Hepatocyte (in vitro differentiated cells): Measurements from ENCODE around the gene PSMG3. TPM values are rescaled to one million over a fixed set of nuclear protein-coding genes. Genes with fewer than 3 reads are reported as not detected.

Experiments
- DNase-seq: peaks from one replicate; pipeline ENCODE4 v3.0.0-alpha.2; 2016; ENCODE audit warnings: low spot score
- H2AFZ ChIP-seq: fragments of 200-600 bp; sonication (generic); 2 replicates; pipeline ENCODE4 v1.6.0; 2016; ENCODE audit warnings: antibody characterized with exemption, mild to moderate bottlenecking
- H3K27ac ChIP-seq: fragments of 200-600 bp; sonication (generic); 2 replicates; pipeline ENCODE4 v1.5.1; 2016; ENCODE audit warnings: mild to moderate bottlenecking
- H3K27me3 ChIP-seq: fragments of 200-600 bp; sonication (generic); 2 replicates; pipeline ENCODE4 v1.6.1; 2016
- H3K36me3 ChIP-seq: fragments of 200-600 bp; sonication (generic); replicated peaks from 2 replicates; pipeline ENCODE4 v1.5.1; 2016; ENCODE audit warnings: low read depth; ENCODE audit not compliant: insufficient read depth
- H3K4me1 ChIP-seq: fragments of 200-600 bp; sonication (generic); 2 replicates; pipeline ENCODE4 v1.5.1; 2016; ENCODE audit warnings: mild to moderate bottlenecking, moderate library complexity; ENCODE audit not compliant: insufficient read depth
- H3K4me2 ChIP-seq: fragments of 200-600 bp; sonication (generic); 2 replicates; pipeline ENCODE4 v1.6.0; 2016
- H3K4me3 ChIP-seq: fragments of 200-600 bp; sonication (generic); 2 replicates; pipeline ENCODE4 v1.5.1; 2016; ENCODE audit warnings: mild to moderate bottlenecking
- H3K79me2 ChIP-seq: fragments of 200-600 bp; sonication (generic); 2 replicates; pipeline ENCODE4 v1.6.0; 2017; ENCODE audit warnings: mild to moderate bottlenecking
- H3K9me2 ChIP-seq: fragments of 200-600 bp; sonication (generic); replicated peaks from 2 replicates; pipeline ENCODE4 v1.6.0; 2017; ENCODE audit warnings: mild to moderate bottlenecking; ENCODE audit not compliant: insufficient read depth
- H3K9me3 ChIP-seq: fragments of 200-600 bp; sonication (generic); 2 replicates; pipeline ENCODE4 v1.5.1; 2016; ENCODE audit warnings: low read depth, mild to moderate bottlenecking
- H4K20me1 ChIP-seq: fragments of 200-600 bp; sonication (generic); 2 replicates; pipeline ENCODE4 v1.6.0; 2016; ENCODE audit warnings: mild to moderate bottlenecking; ENCODE audit not compliant: insufficient read depth, poor library complexity, severe bottlenecking
- EZH2 ChIP-seq: fragments of 200-600 bp; sonication (generic); IDR thresholded peaks from 2 replicates; pipeline ENCODE4 v1.6.1; 2016; ENCODE audit warnings: antibody characterized with exemption, mild to moderate bottlenecking, borderline replicate concordance
- EZH2phosphoT487 ChIP-seq: fragments of 200-600 bp; sonication (generic); IDR thresholded peaks from one replicate; pipeline ENCODE4 v1.6.1; 2018; ENCODE audit warnings: antibody characterized with exemption, mild to moderate bottlenecking, low read depth, moderate library complexity; ENCODE audit not compliant: unreplicated experiment, severe bottlenecking
- whole genome bisulfite sequencing: methylation state at CpG from one replicate; pipeline ENCODE4 v1.1.6; 2016; ENCODE audit warnings: low lambda C conversion rate; ENCODE audit errors: missing lambda C conversion rate; 5-methylcytosine and 5-hydroxymethylcytosine counted together
- polyA plus RNA-seq: library from polyadenylated mRNA; unstranded; fragments of >200 nt; fragmentation: Nextera tagmentation; extraction: Ambion mirVana; gene quantifications from 2 replicates; pipeline ENCODE4 v1.2.1, GENCODE V29; 2016
- total RNA-seq: library from RNA; depleted of rRNA; stranded (reverse); fragments of >200 nt; gene quantifications from 2 replicates; pipeline ENCODE4 v1.2.3, GENCODE V29; 2014
- TF ChIP-seq, protein P1 (sequence below): fragments of 200-600 bp; sonication (generic); IDR thresholded peaks from 2 replicates; pipeline ENCODE4 v1.5.1; 2016; ENCODE audit warnings: antibody characterized with exemption, mild to moderate bottlenecking; ENCODE audit not compliant: poor library complexity

The PSMG3 gene
- total and polyA plus RNA-seq, 2 experiments from 2014 or later, result 42.7 to 44.8 TPM

DNA sequence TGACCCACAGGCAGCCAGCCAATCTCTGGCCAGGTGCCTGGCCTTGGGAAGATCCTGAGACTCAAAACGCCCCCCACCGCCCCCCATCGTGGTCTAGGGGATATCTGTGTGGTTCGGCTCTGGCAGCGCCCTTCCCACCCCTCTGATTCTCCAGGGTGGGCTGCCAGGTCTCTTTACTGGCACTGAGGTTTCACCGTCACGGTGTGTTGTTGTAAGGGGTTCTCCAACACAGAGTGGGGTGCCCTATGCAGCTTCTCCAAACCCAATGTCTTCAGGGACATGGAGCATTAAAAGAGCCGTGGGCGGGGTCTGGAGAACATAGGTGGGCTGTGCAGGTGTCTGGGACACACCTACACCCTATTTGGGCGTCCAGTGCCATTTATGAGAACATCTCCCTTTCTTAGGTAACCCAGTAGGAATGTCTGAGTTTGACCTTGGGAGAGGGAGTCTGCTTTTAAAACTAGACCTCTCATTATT lies 37.8 kb downstream of the PSMG3 start:
- Histone ChIP-seq H3K9me3 (no peaks in the 10 kb centered on the region), H3K27ac (peak overlapping the region; percentile 98), H3K79me2 (peaks cover 52% of the 10 kb centered on the region), H3K9me2 (no peaks in the 10 kb centered on the region), H2AFZ (no peak overlapping the region), H3K36me3 (no peaks in the 10 kb centered on the region), H4K20me1 (peaks cover 6% of the 10 kb centered on the region), H3K4me1 (peaks cover 40% of the 10 kb centered on the region), H3K27me3 (no peaks in the 10 kb centered on the region), H3K4me3 (peak overlapping the region; percentile 38), H3K4me2 (peak overlapping the region; percentile 88)
- DNase-seq, result peak; percentile 60
- TF ChIP-seq EZH2phosphoT487 (no peak), EZH2 (no peak)
- TF ChIP-seq, protein P1, sequence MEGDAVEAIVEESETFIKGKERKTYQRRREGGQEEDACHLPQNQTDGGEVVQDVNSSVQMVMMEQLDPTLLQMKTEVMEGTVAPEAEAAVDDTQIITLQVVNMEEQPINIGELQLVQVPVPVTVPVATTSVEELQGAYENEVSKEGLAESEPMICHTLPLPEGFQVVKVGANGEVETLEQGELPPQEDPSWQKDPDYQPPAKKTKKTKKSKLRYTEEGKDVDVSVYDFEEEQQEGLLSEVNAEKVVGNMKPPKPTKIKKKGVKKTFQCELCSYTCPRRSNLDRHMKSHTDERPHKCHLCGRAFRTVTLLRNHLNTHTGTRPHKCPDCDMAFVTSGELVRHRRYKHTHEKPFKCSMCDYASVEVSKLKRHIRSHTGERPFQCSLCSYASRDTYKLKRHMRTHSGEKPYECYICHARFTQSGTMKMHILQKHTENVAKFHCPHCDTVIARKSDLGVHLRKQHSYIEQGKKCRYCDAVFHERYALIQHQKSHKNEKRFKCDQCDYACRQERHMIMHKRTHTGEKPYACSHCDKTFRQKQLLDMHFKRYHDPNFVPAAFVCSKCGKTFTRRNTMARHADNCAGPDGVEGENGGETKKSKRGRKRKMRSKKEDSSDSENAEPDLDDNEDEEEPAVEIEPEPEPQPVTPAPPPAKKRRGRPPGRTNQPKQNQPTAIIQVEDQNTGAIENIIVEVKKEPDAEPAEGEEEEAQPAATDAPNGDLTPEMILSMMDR, result no peak
- 74% methylated on average over 10 of the region's 10 CpGs for WGBS

DNA sequence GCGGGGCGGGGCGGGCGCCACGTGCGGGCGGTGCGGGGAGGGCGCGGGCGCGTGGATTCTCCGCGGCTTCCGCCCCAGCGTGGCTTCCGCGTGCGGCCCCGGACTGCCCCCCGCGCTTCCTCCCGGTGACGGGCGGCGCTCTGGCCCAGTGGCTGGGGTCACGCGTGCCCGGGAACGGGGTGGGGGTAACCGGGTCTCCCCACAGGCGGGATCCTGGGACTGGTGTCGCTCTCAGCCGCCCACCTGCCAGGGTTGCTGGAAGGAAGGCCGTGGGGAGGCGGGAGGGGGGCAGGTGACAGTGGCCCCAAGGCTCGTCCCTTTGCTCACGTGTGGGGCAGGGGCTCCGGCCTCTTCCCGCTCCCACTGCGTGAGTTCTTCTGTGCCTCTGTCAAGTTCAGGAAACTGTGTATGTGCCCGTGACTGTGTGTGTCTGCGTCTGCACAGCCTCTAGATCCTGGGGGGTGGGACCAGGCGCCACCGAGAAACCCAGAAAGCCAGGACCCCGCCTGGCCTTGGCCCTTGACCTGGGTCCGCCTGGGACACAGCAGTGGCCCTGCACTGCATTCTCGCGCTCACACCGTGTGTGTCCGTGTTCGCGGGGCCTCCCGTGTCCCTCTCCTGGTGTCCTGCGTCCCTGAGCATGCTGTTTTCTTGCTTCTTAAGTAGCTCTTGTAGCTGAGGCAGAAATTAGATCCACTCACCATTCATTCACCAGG lies 38.4 kb downstream of the PSMG3 start:
- no peak overlapping the region for H2AFZ ChIP-seq
- H3K79me2 ChIP-seq, result peaks cover 47% of the 10 kb centered on the region
- no peaks in the 10 kb centered on the region for H3K9me3 ChIP-seq
- no peaks in the 10 kb centered on the region for H3K27me3 ChIP-seq
- TF ChIP-seq EZH2phosphoT487 (no peak), EZH2 (no peak)
- H3K4me2 ChIP-seq, result peak overlapping the region; percentile 88
- peaks cover 34% of the 10 kb centered on the region for H3K4me1 ChIP-seq
- no peaks in the 10 kb centered on the region for H3K9me2 ChIP-seq
- peak; percentile 54 for DNase-seq
- H3K27ac ChIP-seq, result peak overlapping the region; percentile 98
- H3K36me3 ChIP-seq, result no peaks in the 10 kb centered on the region
- peaks cover 6% of the 10 kb centered on the region for H4K20me1 ChIP-seq
- peak overlapping the region; percentile 38 for H3K4me3 ChIP-seq
- 21% methylated on average over 26 of the region's 55 CpGs for WGBS

DNA sequence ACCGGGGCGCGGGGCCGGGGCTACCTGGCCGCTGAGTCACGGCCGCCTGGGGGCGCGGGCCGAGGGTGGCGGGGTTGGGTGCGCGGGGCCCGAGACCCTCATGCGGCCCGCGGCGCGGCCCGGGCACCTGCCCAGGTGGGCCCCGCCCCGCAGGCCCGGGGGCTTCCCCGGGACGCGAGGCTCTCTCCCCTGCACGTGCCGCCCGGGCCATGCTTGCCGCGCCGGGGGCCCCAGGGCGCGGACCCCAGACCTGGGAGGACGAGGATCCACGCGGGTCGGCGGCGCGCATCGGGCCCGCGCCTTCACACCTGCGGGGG lies 38.9 kb downstream of the PSMG3 start:
- no CpG with 5 or more reads among the region's 45 CpGs for WGBS
- DNase-seq, result peak; percentile 49
- no peak overlapping the region for H2AFZ ChIP-seq

More for the DNA sequence above, 38.9 kb downstream of the PSMG3 start:
- peaks cover 6% of the 10 kb centered on the region for H4K20me1 ChIP-seq
- H3K4me2 ChIP-seq, result peak overlapping the region; percentile 88
- no peaks in the 10 kb centered on the region for H3K36me3 ChIP-seq
- H3K9me3 ChIP-seq, result no peaks in the 10 kb centered on the region
- H3K27ac ChIP-seq, result peak overlapping the region; percentile 98
- no peaks in the 10 kb centered on the region for H3K9me2 ChIP-seq
- no peaks in the 10 kb centered on the region for H3K27me3 ChIP-seq
- H3K4me3 ChIP-seq, result peak overlapping the region; percentile 38
- TF ChIP-seq, protein P1, result no peak
- TF ChIP-seq EZH2phosphoT487 (no peak), EZH2 (no peak)
- peaks cover 41% of the 10 kb centered on the region for H3K79me2 ChIP-seq
- peaks cover 29% of the 10 kb centered on the region for H3K4me1 ChIP-seq
